Hematopoietic multipotent progenitor cell treated with erythropoietin and hydrocortisone succinate and interleukin-3 and kit ligand, for 4 days (in vitro differentiated cells): ENCODE data around the gene PIH1D2.
"Not testable (repeated sequence)": the region's sequence is repeated elsewhere in the genome, so short reads cannot be mapped to it uniquely, and the experiment has no call there.

Experiments
- DNase-seq: peaks from one replicate; pipeline ENCODE4 v3.0.0-alpha.2; 2015

The PIH1D2 gene

DNA sequence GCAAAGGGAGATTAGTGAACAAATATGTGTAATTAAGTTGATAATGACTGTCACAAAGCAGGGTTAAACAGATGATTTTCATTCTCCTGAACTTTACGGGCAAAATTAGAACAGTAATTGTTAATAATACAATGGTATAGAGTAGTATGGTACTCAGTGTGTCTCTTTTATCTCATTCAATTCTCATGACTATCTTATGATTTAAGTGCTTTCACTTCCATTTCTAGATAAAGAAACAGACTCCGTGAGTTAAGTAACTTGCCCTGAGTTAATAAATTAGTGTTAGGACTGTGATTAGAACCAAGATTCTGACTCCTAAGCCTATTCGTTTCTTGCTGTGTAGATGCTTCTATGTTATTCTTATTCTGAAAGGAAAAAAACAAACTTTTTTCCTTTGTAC is 22.0 kb downstream of the PIH1D2 start:
- no peak for DNase-seq

DNA sequence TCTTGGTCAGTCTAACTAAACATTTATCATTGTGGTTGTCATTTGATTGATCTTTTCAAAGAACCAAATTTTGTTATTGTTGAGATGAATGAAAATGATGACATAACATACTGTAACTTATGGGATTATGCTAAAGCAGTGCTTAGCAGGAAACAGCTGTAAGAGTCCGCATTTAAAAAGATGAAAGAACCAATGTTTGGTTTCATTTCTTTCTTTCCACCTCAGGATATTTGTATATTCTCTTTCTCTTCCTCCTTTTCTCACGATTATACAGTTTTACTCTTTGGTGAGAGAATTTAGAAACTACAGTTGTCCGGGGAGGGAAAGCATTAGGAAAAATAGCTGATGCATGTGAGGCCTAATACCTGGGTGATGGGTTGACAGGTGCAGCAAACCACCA is 23.1 kb downstream of the PIH1D2 start:
- DNase-seq, result no peak

DNA sequence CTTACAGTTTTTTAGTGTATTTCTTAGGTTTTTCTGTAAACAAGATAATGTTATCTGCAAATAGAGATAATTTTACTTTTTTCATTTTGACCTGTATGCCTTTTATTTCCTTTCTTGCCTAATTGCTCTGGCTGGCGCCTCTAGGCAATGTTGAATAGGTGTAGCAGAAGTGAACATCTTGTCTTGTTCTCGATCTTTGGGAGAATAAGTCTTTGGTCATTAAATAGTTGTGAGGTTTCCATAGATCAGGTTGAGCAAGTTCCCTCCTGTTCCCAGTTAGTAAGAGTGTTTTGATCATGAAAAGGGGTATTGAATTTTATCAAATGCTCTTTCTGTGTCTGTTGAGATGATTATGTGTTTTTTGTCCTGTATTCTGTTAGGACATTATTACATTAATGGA is 24.0 kb downstream of the PIH1D2 start:
- no peak for DNase-seq

DNA sequence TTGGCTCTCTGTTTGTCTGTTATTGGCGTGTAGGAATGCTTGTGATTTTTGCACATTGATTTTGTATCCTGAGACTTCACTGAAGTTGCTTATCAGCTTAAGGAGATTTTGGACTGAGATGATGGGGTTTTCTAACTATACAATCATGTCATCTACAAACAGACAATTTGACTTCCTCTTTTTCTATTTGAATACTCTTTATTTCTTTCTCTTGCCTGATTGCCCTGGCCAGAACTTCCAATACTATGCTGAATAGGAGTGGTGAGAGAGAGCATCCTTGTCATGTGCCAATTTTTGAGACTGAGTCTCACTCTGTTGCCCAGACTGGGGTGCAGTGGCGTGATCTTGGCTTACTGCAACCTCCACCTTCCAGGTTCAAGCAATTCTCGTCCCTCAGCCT is 25.6 kb downstream of the PIH1D2 start:
- DNase-seq, result peak; percentile 25

DNA sequence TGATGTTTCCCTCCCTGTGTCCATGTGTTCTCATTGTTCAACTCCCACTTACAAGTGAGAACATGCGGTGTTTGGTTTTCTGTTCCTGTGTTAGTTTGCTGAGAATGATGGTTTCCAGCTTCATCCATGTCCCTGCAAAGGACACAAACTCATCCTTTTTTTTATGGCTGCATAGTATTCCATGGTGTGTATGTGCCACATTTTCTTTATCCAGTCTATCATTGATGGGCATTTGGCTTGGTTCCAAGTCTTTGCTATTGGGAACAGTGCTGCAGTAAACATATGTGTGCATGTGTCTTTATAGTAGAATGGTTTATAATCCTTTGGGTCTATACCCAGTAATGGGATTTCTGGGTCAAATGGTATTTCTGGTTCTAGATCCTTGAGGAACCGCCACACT is 27.2 kb downstream of the PIH1D2 start:
- not testable (repeated sequence) for DNase-seq

DNA sequence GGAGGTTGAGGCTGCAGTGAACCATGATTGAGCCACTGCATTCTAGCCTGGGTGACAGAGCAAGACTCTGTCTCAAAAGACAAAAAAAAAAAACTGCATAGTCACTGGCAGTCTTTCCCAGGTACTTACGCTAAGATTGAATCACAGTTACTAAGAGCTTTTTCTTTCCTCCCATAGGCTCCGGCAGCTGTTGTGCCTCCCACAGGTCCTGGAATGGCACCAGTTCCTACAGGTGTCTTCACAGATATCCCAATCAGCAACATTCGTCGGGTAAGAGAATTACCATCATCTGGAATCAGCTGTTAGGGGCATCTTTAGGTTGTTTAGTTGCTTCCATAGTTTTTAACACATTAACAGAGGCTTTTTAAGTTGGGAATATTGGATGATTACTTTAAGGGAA is 28.9 kb downstream of the PIH1D2 start:
- DNase-seq, result no peak

DNA sequence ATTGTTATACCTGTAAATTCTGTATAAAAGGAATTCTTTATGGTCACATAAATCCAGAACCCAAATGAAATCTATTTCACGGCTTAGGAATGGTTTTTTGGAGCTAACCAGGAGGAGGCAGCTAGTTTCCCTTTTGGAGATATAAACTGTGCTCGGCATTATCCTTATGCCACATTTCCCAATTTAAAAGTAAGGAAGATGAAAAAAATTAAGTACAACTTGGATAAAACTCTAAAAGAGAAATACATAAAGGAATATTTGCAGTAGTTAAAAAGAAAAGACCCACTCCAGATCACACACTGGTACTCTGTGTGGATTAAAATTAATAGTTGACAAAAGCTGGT is 30.9 kb downstream of the PIH1D2 start:
- no peak for DNase-seq

DNA sequence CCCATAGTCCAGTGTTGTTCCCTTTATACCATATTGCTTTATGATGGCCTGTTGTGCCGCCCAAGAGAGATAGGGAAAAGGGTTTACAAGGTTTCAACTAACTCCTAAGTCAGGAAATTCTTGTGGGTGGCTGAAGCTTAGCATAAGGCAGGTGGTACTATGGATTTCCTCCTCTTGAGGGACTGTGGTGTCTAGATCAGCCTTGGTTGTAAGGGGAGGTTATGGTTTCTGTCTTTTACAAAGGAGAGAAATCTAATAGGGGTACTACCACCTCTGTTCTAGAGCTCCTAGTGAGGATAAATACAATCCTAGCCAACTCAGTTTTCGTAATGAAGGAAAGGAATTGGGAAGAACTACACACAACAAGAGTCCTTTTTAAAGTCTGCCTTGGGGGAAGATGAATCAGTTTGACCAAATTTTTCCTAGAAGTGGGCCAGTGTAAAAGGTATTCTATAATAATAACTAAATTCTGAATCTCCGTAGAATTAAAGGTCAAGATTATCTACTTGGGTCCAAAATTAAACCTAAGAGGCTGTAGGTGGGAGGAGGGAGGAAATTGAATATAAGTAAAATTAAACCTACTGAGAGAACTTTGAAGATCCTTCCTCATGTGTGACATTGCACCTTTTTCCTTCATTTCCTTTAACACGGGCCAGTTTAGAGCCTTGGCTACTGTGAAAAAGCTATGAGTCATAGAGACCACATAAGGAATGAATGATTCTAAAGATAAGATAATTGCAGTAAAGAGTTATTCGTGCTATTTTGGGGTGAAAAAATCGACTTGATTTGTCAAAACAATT is 31.5 kb downstream of the PIH1D2 start:
- peak; percentile 54 for DNase-seq

DNA sequence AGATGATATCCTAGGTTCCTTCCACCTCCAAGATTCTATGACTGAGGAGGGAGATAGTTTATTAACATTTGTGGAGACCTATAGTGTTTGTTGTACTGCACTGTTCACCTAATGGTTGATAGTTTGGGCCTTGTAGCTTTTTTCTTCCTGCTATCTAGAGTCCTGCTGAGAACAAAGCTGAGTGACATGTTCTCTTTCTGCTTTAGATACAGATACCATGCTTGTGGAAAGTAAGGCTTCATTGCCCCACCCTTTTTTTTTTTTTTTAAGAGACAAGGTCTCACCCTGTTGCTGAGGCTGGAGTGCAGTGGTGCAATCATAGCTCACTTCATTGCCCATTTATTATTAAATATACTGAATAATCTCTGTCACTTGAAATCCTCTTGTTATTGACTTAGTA is 36.3 kb downstream of the PIH1D2 start:
- DNase-seq, result peak; percentile 14

DNA sequence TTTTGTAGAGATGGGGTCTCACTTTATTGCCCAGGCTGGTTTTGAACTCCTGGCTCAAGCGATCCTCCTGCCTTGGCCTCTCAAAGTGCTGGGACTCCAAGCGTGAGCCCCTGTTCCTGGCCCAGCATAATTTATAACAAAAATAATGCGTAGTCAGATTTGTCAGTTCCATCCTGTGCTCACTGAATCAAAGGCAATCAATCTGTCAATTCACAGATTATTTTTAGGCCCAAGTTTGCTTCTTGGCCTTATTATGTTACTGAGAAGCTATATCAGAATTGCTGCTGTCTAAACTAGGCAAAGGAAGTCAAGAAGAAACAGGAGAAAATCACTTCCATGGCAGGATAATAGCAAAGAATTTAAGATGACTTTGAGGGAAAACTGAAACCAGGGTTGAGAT is 39.9 kb downstream of the PIH1D2 start:
- no peak for DNase-seq

DNA sequence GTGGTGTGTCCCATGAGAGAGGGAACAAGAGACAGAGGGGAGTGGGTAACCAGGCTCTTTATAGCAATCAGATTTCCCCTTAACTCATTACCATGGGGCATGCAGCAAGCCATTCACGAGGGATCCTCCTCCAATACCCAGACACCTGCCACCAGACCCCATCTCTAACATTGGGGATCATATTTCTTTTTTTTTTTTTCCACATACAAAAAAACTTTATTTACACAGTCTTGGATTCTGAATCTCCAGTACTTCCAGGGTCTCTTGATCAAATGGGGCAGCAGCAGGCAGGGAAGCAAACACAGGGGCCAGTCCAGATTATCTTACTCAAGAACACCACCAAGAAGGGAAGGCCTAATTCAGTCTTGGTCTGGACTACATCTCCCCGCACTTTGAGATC is 44.4 kb downstream of the PIH1D2 start:
- no peak for DNase-seq

DNA sequence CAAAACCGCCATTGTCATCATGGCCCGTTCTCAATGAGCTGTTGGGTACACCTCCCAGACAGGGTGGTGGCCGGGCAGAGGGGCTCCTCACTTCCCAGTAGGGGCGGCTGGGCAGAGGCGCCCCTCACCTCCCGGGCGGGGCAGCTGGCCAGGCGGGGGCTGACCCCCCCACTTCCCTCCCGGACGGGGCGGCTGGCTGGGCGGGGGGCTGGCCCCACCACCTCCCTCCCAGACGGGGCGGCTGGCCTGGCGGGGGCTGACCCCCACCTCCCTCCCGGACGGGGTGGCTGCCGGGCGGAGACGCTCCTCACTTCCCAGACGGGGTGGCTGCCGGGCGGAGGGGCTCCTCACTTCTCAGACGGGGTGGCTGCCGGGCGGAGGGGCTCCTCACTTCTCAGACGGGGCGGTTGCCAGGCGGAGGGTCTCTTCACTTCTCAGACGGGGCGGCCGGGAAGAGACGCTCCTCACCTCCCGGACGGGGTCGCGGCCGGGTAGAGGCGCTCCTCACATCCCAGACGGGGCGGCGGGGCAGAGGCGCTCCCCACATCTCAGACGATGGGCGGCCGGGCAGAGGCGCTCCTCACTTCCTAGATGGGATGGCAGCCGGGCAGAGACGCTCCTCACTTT is 46.9 kb downstream of the PIH1D2 start:
- not testable (repeated sequence) for DNase-seq

DNA sequence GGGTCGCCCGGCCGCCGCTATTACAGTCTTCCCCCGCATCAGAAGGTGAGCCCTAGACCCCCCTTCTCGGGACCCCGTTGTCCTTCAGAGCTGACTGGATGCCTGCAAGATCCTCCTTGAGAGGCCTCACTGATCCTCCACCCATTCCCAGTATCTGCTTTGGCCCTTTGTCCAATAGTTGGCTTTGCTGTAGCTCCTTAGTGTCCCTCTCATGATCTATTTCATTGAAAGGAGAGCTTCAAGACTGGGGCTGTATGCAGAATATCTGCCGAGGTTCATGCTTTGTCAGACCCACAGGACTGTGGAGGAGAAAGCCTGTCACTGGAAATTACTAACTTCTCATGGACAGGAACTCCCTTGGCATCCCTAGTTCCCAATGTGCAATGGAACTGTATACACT is 48.1 kb downstream of the PIH1D2 start:
- DNase-seq, result peak; percentile 49

DNA sequence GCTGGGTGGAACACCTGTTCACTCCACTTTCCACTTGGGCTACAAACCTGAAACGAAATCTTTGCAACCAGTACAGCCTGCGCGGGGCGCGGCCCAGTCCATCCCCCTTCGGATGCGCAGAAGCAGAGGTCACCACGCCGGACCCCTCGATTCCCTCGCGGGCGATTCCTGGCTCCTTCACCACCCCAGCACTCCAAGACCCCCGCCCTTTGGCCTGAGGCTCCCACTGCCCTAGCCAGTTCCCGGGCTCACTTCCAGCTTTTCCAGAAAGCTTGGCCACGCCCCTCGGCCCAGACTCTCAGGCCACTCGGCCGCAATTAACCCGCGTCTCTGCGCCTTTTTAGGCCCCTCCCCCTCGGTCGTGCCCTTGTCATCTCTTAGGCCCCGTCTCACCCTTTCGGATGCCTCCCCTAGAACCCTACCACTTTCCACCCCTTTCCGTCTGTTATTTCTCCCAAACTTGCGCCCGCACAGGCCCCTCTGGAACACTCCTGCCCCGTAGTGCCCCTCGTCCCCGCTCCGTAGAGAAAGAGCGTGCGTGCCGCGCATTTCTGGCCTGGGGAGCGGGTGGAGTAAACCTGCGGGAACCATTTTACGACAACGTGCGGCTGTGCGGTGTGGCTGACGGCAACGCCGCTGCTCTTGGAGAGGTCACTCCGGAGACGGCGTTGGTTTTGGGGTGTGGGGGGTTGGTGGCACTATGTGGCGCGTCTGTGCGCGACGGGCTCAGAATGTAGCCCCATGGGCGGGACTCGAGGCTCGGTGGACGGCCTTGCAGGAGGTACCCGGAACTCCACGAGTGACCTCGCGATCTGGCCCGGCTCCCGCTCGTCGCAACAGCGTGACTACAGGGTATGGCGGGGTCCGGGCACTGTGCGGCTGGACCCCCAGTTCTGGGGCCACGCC is 48.8 kb downstream of the PIH1D2 start, which contains the start of gene DLAT:
DLAT (plus strand) TSS at position 636 of the 906 bp plus-strand sequence; CDS start at position 701, 65 bp downstream.
- DNase-seq, result peak; percentile 97

DNA sequence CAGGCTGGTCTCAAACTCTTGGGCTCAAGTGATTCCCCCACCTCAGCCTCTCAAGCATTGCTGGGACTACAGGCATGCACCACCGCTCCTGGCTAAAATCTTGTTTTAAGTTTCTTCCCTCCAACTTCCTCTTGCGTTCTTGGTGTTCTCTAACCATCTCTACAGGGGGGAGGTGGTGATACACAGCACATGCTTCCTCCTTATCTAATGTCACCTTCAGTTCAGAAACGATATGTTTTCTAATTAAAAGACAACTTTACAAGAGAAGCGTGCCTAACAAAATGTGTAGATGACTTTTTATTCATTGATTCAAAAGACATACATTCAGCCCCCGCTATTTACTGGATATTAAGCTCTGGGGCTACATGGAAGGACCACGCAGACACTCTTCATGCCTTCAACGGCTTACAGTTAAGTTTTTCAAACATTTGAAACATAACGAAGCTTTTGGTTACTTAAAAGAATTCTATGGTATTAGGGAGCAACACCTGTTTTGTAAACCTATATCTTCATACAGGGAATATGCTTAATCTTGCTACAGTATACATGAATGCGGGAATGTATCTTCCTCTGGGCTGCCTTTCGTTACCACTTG is 49.5 kb downstream of the PIH1D2 start:
- peak; percentile 86 for DNase-seq

DNA sequence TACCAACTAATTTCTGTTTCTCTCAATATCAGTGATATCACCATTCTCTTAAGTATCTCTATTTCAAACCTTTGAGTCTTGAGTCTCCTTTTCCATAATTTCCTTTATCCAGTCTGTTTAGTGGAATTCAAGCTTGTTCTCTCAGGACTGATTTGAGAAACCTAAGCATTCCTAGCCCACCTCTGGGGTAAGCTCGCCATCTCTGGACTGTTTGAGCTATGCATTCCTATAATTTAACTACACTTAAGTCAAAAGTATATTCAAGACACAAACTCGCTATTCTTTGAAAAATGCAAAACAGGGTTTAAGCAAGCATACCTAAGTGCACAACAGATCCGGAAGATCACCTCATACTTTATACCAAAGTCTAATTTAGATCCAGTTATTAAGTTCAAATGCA is 50.7 kb downstream of the PIH1D2 start:
- peak; percentile 33 for DNase-seq

DNA sequence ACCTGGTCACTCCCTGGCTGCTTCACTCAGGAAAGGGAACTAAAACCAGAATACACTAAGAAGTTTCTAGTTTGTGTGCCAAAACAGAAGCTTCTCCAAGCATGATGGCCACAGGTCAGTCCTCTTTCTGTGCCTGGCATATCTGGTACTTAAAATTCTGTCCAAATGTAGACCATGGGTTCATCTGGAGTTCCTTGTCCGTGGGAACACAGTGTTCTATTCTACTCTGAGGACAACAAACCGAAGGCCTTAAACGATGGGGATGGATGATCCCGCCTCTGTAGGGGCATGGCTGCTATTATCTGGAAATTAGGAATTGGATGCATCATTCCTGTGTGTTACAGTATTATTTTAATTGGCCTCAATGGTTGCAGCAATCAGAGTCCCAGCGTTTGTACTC is 54.8 kb downstream of the PIH1D2 start:
- no peak for DNase-seq
